ENCODE data around the gene UTP20.

UTP20 gene

DNA sequence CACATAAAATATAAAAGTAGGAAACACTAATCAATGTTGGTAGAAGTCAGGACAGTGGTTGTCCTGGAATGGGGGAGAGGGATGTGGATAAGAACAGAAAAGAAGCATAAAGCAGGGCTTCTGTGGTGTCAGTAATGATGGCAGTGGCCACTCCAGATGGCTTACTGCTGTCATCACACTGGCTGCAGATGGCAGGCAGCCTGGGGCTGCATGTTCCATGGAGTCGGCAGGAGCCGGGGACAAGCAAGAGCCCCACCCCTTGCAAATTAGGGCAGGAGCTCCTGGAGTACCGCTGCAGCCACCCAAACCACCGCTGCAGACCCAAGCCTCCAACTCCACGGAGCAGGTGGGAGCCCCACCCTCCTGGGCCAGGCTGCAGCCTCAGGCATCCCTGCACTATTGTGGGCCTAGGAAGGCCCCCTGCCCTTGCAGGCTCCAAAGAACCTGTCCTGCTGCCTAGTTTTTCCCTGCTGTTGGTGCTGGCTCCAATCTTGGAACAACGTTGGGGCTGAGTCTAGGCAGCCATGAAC is 41.0 kb upstream of the UTP20 start:
- no peaks in the 10 kb centered on the region for H3K36me3 ChIP-seq (ENCODE audit: control insufficient read depth, insufficient read depth, low read length)
- TF ChIP-seq, protein P1, sequence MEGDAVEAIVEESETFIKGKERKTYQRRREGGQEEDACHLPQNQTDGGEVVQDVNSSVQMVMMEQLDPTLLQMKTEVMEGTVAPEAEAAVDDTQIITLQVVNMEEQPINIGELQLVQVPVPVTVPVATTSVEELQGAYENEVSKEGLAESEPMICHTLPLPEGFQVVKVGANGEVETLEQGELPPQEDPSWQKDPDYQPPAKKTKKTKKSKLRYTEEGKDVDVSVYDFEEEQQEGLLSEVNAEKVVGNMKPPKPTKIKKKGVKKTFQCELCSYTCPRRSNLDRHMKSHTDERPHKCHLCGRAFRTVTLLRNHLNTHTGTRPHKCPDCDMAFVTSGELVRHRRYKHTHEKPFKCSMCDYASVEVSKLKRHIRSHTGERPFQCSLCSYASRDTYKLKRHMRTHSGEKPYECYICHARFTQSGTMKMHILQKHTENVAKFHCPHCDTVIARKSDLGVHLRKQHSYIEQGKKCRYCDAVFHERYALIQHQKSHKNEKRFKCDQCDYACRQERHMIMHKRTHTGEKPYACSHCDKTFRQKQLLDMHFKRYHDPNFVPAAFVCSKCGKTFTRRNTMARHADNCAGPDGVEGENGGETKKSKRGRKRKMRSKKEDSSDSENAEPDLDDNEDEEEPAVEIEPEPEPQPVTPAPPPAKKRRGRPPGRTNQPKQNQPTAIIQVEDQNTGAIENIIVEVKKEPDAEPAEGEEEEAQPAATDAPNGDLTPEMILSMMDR (IDR thresholded peaks at IDR 0.05; ENCODE audit: insufficient read depth, low read length, poor library complexity, severe bottlenecking) = no peak
- DNase-seq (ENCODE audit: extremely low read depth, insufficient read length) = no peak
- H3K4me3 ChIP-seq (replicated peaks; ENCODE audit: low read depth, low read length) = no peak overlapping the region
- H3K27me3 ChIP-seq (replicated peaks; ENCODE audit: control insufficient read depth, insufficient read depth, low read length) = no peaks in the 10 kb centered on the region

DNA sequence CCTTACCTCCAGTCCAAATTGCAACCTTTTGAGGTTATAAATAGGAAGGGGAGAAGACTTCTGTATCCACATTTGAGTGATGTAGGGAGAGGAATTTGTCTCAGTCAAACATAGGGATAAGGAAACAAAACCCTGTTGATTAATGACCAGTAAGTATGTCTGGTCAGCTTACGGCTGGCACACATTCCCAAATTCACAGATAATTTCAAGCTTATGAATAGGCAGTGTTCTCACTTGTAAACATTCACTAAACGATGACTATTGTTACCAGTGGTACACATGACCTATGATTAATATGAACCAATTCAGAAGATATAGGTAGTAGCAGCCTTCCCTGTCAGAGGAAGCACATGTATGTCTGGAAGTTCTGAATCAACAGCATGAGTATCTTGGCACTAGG is 36.8 kb upstream of the UTP20 start:
- DNase-seq (ENCODE audit: extremely low read depth, insufficient read length) = no peak
- Histone ChIP-seq H3K36me3 (ENCODE audit: control insufficient read depth, insufficient read depth, low read length) (no peaks in the 10 kb centered on the region), H3K4me3 (replicated peaks; ENCODE audit: low read depth, low read length) (no peak overlapping the region), H3K27me3 (replicated peaks; ENCODE audit: control insufficient read depth, insufficient read depth, low read length) (no peaks in the 10 kb centered on the region)
- TF ChIP-seq, protein P1 (IDR thresholded peaks at IDR 0.05; ENCODE audit: insufficient read depth, low read length, poor library complexity, severe bottlenecking) = no peak

DNA sequence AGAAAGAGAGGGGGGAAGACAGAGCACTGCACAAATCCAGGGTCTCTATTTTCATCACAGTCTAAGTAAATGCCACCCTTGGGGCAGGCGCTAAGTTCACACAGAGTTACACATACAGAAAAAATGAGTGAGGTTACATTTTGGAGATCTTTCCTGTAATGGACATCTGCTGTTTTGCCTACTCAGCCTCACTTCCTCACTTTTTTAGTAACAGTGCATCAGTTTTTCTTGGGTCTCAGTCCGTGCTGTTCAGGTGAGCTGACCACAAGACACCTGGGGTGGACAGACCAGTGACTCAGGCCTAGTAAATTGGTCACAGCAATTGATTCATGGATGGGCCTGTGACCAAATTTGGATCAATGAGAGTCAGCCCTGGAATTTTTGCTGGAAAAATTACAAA is 36.3 kb upstream of the UTP20 start:
- DNase-seq (ENCODE audit: extremely low read depth, insufficient read length) = no peak
- TF ChIP-seq, protein P1 (IDR thresholded peaks at IDR 0.05; ENCODE audit: insufficient read depth, low read length, poor library complexity, severe bottlenecking) = no peak
- Histone ChIP-seq H3K36me3 (ENCODE audit: control insufficient read depth, insufficient read depth, low read length) (no peaks in the 10 kb centered on the region), H3K4me3 (replicated peaks; ENCODE audit: low read depth, low read length) (no peak overlapping the region), H3K27me3 (replicated peaks; ENCODE audit: control insufficient read depth, insufficient read depth, low read length) (no peaks in the 10 kb centered on the region)

DNA sequence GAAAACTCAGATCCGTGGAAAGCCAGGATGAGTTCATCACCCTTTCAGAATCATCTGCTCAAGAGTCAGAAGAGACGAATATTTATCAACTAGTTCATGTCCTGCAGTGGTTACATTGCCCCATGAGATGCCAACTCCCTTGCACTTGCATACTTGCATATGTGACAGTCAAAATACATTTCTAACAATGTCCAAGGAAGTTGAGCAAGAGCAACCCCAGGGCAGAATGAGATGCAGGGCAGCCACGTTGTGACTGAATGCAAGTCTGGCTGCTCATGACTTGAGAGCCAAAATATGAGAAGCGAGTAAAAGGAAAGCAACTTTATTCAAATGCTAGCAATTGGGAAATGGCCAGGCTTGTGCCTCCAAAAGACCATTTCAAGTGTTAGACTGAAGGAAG is 23.6 kb upstream of the UTP20 start:
- TF ChIP-seq, protein P1 (IDR thresholded peaks at IDR 0.05; ENCODE audit: insufficient read depth, low read length, poor library complexity, severe bottlenecking) = no peak
- DNase-seq (ENCODE audit: extremely low read depth, insufficient read length) = no peak

DNA sequence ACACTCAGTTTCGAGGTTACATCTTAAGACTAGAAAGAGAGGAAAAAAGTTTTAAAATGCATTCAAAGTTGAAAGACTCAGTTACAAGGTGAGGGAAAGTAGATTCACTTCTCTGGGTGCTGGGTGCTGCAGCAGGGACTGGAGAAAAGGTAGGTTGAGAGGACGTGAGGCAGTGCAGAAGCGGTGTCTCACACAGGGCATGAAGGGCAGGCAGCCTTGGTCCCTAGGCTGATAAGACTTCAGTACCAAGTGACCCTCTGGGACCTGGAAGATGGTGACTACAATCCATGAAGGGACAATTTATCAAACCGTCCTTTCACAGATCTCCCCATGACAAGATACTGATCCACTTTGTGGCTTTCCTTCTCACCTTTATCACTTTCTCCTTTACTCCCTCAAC is 22.5 kb upstream of the UTP20 start:
- Histone ChIP-seq H3K36me3 (ENCODE audit: control insufficient read depth, insufficient read depth, low read length) (no peaks in the 10 kb centered on the region), H3K4me3 (replicated peaks; ENCODE audit: low read depth, low read length) (no peak overlapping the region), H3K27me3 (replicated peaks; ENCODE audit: control insufficient read depth, insufficient read depth, low read length) (no peaks in the 10 kb centered on the region)
- TF ChIP-seq, protein P1 (IDR thresholded peaks at IDR 0.05; ENCODE audit: insufficient read depth, low read length, poor library complexity, severe bottlenecking) = no peak
- no peak for DNase-seq (ENCODE audit: extremely low read depth, insufficient read length)

More for the DNA sequence above, 23.6 kb upstream of the UTP20 start:
- H3K36me3 ChIP-seq (ENCODE audit: control insufficient read depth, insufficient read depth, low read length) = no peaks in the 10 kb centered on the region
- no peak overlapping the region for H3K4me3 ChIP-seq (replicated peaks; ENCODE audit: low read depth, low read length)
- H3K27me3 ChIP-seq (replicated peaks; ENCODE audit: control insufficient read depth, insufficient read depth, low read length) = no peaks in the 10 kb centered on the region

DNA sequence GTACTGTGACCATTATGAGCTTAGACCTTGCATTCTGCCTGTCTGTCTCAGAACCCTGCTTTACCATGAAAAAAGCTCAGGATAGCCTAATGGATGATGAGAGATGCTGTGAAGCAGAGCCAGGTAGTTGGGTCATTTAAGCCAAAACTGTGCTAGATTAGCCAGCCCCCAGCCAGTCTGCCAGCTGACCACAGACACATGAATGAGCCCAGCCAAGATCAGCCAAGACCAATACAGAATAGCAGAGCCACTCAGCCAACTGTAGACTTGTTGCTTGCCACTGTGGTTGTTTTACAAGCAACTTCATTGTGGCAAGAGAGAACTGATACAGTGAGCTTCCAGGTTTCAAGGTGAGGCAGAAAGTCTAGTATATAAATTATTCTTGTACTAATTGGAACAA is 12.8 kb upstream of the UTP20 start:
- Histone ChIP-seq H3K36me3 (ENCODE audit: control insufficient read depth, insufficient read depth, low read length) (no peaks in the 10 kb centered on the region), H3K27me3 (replicated peaks; ENCODE audit: control insufficient read depth, insufficient read depth, low read length) (peaks cover 2% of the 10 kb centered on the region; the same call in 1 of the 2 replicates), H3K4me3 (replicated peaks; ENCODE audit: low read depth, low read length) (no peak overlapping the region)
- no peak for DNase-seq (ENCODE audit: extremely low read depth, insufficient read length)
- TF ChIP-seq, protein P1 (IDR thresholded peaks at IDR 0.05; ENCODE audit: insufficient read depth, low read length, poor library complexity, severe bottlenecking) = no peak
